Panc1 (cell line): ENCODE results near the gene HNRNPM. TPM values are rescaled to one million over a fixed set of nuclear protein-coding genes. Genes with fewer than 3 reads are reported as not detected.
A peak's percentile ranks its signal among the peaks of the same experiment; 100 is the strongest.
"Not testable (repeated sequence)": the region's sequence is repeated elsewhere in the genome, so short reads cannot be mapped to it uniquely, and the experiment has no call there.

Source experiments
- ATAC-seq: fragments of 200-7000 bp; cut with Tn5 transposase; 2 replicates; pipeline ENCODE4 v1.9.1; 2020; ENCODE audit warnings: mild to moderate bottlenecking, moderate library complexity
- BruUV-seq: library from RNA; stranded (reverse); fragments of 400-500 nt; replicated peaks from 2 replicates; lab custom pipeline; 2021; lab: Mats Ljungman, UMichigan
- CTCF ChIA-PET: fragments of 300-600 bp; sonication (Branson Sonifier 250); formaldehyde crosslinking; loops from one replicate; lab custom pipeline; 2022; ENCODE audit warnings: antibody characterized with exemption; lab: Charles Lee
- POLR2A ChIA-PET: fragments of 300-600 bp; sonication (Branson Sonifier 250); formaldehyde crosslinking; loops from one replicate; lab custom pipeline; 2022; ENCODE audit warnings: antibody characterized with exemption; lab: Charles Lee
- DNase-seq: peaks from one replicate; pipeline ENCODE4 v3.0.0-alpha.2; 2010; ENCODE audit warnings: low read depth, low spot score
- H3K27ac ChIP-seq: 2 replicates; pipeline ENCODE4 v1.5.1; 2011; ENCODE audit warnings: mild to moderate bottlenecking, low read length, inconsistent platforms
- H3K27me3 ChIP-seq: fragments of 200-500 bp; sonication (Bioruptor generic); 2 replicates; pipeline ENCODE4 v1.6.0; 2014; ENCODE audit warnings: low read length, inconsistent platforms; ENCODE audit not compliant: control insufficient read depth, insufficient read depth
- H3K36me3 ChIP-seq: fragments of 200-500 bp; sonication (Bioruptor generic); 2 replicates; pipeline ENCODE4 v1.5.1; 2014; ENCODE audit warnings: inconsistent platforms, mild to moderate bottlenecking, low read length, moderate library complexity; ENCODE audit not compliant: control insufficient read depth, insufficient read depth
- H3K4me1 ChIP-seq: 2 replicates; pipeline ENCODE4 v1.5.1; 2011; ENCODE audit warnings: inconsistent platforms, mild to moderate bottlenecking, low read length, moderate library complexity; ENCODE audit not compliant: control insufficient read depth, insufficient read depth
- H3K4me3 ChIP-seq, 2 experiments: 2 replicates each; pipeline ENCODE4 v1.5.1; 2011 to 2012; ENCODE audit warnings: low read depth in 2 of 2, low read length in 2 of 2, mild to moderate bottlenecking in 2 of 2, inconsistent platforms in 1 of 2, moderate library complexity in 1 of 2
- H3K9me3 ChIP-seq: fragments of 200-500 bp; sonication (Bioruptor generic); 2 replicates; pipeline ENCODE4 v1.5.1; 2014; ENCODE audit warnings: low read depth, mild to moderate bottlenecking, inconsistent platforms, low read length, moderate library complexity; ENCODE audit not compliant: control insufficient read depth, insufficient read depth
- CTCF ChIP-seq: fragments of 450-650 bp; IDR thresholded peaks from 2 replicates; pipeline ENCODE4 v1.5.1; 2017; ENCODE audit warnings: mild to moderate bottlenecking
- POLR2AphosphoS5 ChIP-seq: IDR thresholded peaks from 2 replicates; pipeline ENCODE4 v1.6.1; 2012; ENCODE audit warnings: mild to moderate bottlenecking, low read depth, low read length, moderate library complexity
- REST ChIP-seq, 2 experiments: IDR thresholded peaks; 2 replicates each; pipeline ENCODE4 v1.6.1; 2011 to 2012; ENCODE audit warnings: low read depth in 2 of 2, control low read depth in 1 of 2, low read length in 1 of 2, mild to moderate bottlenecking in 1 of 2, moderate library complexity in 1 of 2; ENCODE audit not compliant: insufficient read depth in 1 of 2
- SIN3A ChIP-seq: IDR thresholded peaks from 2 replicates; pipeline ENCODE4 v1.6.1; 2012; ENCODE audit warnings: low read depth, mild to moderate bottlenecking, low read length, moderate library complexity, borderline replicate concordance; ENCODE audit not compliant: insufficient read depth
- TCF7L2 ChIP-seq: IDR thresholded peaks from 2 replicates; pipeline ENCODE4 v1.6.1; 2011; ENCODE audit warnings: mild to moderate bottlenecking, low read depth, low read length, inconsistent platforms
- in situ Hi-C: cut with HindIII; loops from 2 replicates; pipeline ENCODE4 v1.10.0; 2016; ENCODE audit warnings: low sequenced_read_pairs, low pct_unique_long_range_greater_than_20kb
- intact Hi-C: fragments of 100-400 bp; cut with micrococcal nuclease; formaldehyde crosslinking; loops from one replicate; pipeline ENCODE4 v1.10.0; 2022; ENCODE audit not compliant: unreplicated experiment
- total RNA-seq: library from RNA; stranded (reverse); gene quantifications from one replicate; pipeline ENCODE4 v1.2.1, GENCODE V29; 2021; ENCODE audit not compliant: unreplicated experiment

The HNRNPM gene
- total RNA-seq, 1 experiment from 2014 or later = 225 TPM

GRCh38 chr19:8421484-8422461 lies 23.0 kb upstream of the HNRNPM start:
- DNase-seq = no peak
- Histone ChIP-seq H3K9me3 (no peaks in the 10 kb centered on the region), H3K27ac (no peak overlapping the region), H3K4me1 (peaks cover 5% of the 10 kb centered on the region; the same call in 1 of the 2 replicates), H3K4me3 (no peak overlapping the region), H3K27me3 (no peaks in the 10 kb centered on the region), H3K36me3 (no peaks in the 10 kb centered on the region)
- CTCF ChIA-PET = interaction anchor here (0.6 to 0.7 kb wide), 3 partner anchors 9 to 522 kb away, joined by 3 to 5 read pairs (median 4); partner anchors contain the start of gene MARCHF2
- intact Hi-C loops (no loop called here), in situ Hi-C loops (no loop called here)
- no peak for ATAC-seq
- POLR2A ChIA-PET = interaction anchor here (0.7 kb wide), 1 partner anchor 103 kb away, joined by 6 read pairs; no protein-coding TSS in a partner anchor
- no TSS peak for BruUV-seq
- no peak for TF ChIP-seq TCF7L2
- TF ChIP-seq REST (IDR thresholded peaks at IDR 0.05; ENCODE audit: insufficient read depth in 1 of 2, low read depth in 2 of 2, low read length in 1 of 2) = no peak
- TF ChIP-seq SIN3A = no peak
- no peak for TF ChIP-seq POLR2AphosphoS5
- no peak for TF ChIP-seq CTCF

- H3K27ac ChIP-seq = no peak overlapping the region
- in situ Hi-C loops (no loop called here), intact Hi-C loops (no loop called here)
- ATAC-seq (peak; percentile 95), DNase-seq (peak; percentile 57)
- no peaks in the 10 kb centered on the region for H3K36me3 ChIP-seq
- no TSS peak for BruUV-seq
- ChIA-PET POLR2A (no interaction called here), CTCF (no interaction called here)
- H3K27me3 ChIP-seq = no peaks in the 10 kb centered on the region
- TF ChIP-seq SIN3A (no peak), TCF7L2 (no peak), POLR2AphosphoS5 (no peak), REST (IDR thresholded peaks at IDR 0.05; ENCODE audit: insufficient read depth in 1 of 2, low read depth in 2 of 2, low read length in 1 of 2) (no peak), CTCF (no peak)
- H3K4me3 ChIP-seq = no peak overlapping the region
- no peaks in the 10 kb centered on the region for H3K9me3 ChIP-seq
- peaks cover 5% of the 10 kb centered on the region; the same call in 1 of the 2 replicates for H3K4me1 ChIP-seq
Measured at GRCh38 chr19:8423817-8424223, 21.0 kb upstream of the HNRNPM start.

- H3K9me3 ChIP-seq, DNase-seq, ATAC-seq, H3K4me1 ChIP-seq, H3K27me3 ChIP-seq, H3K27ac ChIP-seq, intact Hi-C loops, H3K4me3 ChIP-seq, BruUV-seq, in situ Hi-C loops, H3K36me3 ChIP-seq: not testable (repeated sequence)
- CTCF ChIA-PET = interaction anchor here (0.7 kb wide), 1 partner anchor 12 kb away, joined by 5 read pairs; the partner anchor contains the start of gene MARCHF2
- POLR2A ChIA-PET = interaction anchor here (0.7 kb wide), 1 partner anchor 98 kb away, joined by 3 read pairs; no protein-coding TSS in a partner anchor
Measured at GRCh38 chr19:8425331-8425730, 19.4 kb upstream of the HNRNPM start.
